IMR-90 (cell line): ENCODE measurements around the gene KRT86.
A peak's percentile ranks its signal among the peaks of the same experiment; 100 is the strongest.

ENCODE experiments used
- BHLHE40 ChIP-seq: fragments of 150-350 bp; IDR thresholded peaks from 2 replicates; pipeline ENCODE4 v1.6.1; 2016; ENCODE audit warnings: mild to moderate bottlenecking, low read depth, low read length
- CEBPB ChIP-seq: IDR thresholded peaks from 2 replicates; pipeline ENCODE4 v1.6.1; 2012; ENCODE audit warnings: low read depth, low read length, improper control_type of control experiment
- CHD1 ChIP-seq: IDR thresholded peaks from 2 replicates; pipeline ENCODE4 v1.6.1; 2012; ENCODE audit warnings: low read depth, low read length, improper control_type of control experiment
- CTCF ChIP-seq: conservative IDR thresholded peaks from 2 replicates; pipeline ENCODE4 v1.5.1; 2012; ENCODE audit warnings: mild to moderate bottlenecking, low read depth, low read length, improper control_type of control experiment
- ELK1 ChIP-seq: fragments of 150-350 bp; IDR thresholded peaks from 2 replicates; pipeline ENCODE4 v1.6.1; 2016; ENCODE audit warnings: low read depth, mild to moderate bottlenecking, low read length, moderate library complexity, borderline replicate concordance
- FOS ChIP-seq: fragments of 150-350 bp; IDR thresholded peaks from 2 replicates; pipeline ENCODE4 v1.6.1; 2016; ENCODE audit warnings: low read depth, low read length
- MAFK ChIP-seq: IDR thresholded peaks from 2 replicates; pipeline ENCODE4 v1.6.1; 2012; ENCODE audit warnings: low read depth, low read length, improper control_type of control experiment
- MXI1 ChIP-seq: IDR thresholded peaks from 2 replicates; pipeline ENCODE4 v1.6.1; 2012; ENCODE audit warnings: low read depth, mild to moderate bottlenecking, low read length, moderate library complexity, borderline replicate concordance
- POLR2A ChIP-seq: IDR thresholded peaks from 2 replicates; pipeline ENCODE4 v1.6.1; 2012; ENCODE audit warnings: mild to moderate bottlenecking, low read depth, low read length
- RAD21 ChIP-seq: IDR thresholded peaks from 2 replicates; pipeline ENCODE4 v1.6.1; 2012; ENCODE audit warnings: low read length, improper control_type of control experiment
- RCOR1 ChIP-seq: IDR thresholded peaks from 2 replicates; pipeline ENCODE4 v1.6.1; 2012; ENCODE audit warnings: mild to moderate bottlenecking, low read length, improper control_type of control experiment; ENCODE audit not compliant: insufficient replicate concordance
- RFX5 ChIP-seq: IDR thresholded peaks from 2 replicates; pipeline ENCODE4 v1.8.0; 2012; ENCODE audit warnings: low read depth, mild to moderate bottlenecking, low read length, moderate library complexity
- SMC3 ChIP-seq: fragments of 150-350 bp; IDR thresholded peaks from 2 replicates; pipeline ENCODE4 v1.6.1; 2016; ENCODE audit warnings: low read depth, mild to moderate bottlenecking, antibody characterized with exemption, low read length, moderate library complexity
- USF2 ChIP-seq: fragments of 150-350 bp; IDR thresholded peaks from 2 replicates; pipeline ENCODE4 v1.6.1; 2017; ENCODE audit warnings: mild to moderate bottlenecking, antibody characterized with exemption, low read length, low read depth

GRCh38 chr12:52230364-52231281 lies 43.8 kb upstream of the KRT86 start:
- TF ChIP-seq CTCF (no peak), USF2 (no peak), POLR2A (no peak), FOS (peak; percentile 78), CEBPB (no peak), RAD21 (0 out of 2 replicates have a peak, but pooled peaks have one; percentile 13), CHD1 (no peak), SMC3 (no peak), RFX5 (no peak), BHLHE40 (peak; percentile 14; the same call in 1 of the 2 replicates), RCOR1 (no peak), MAFK (no peak), ELK1 (no peak), MXI1 (no peak)
